HTR-8/SVneo (cell line): ENCODE measurements around the gene KAT6B.
A peak's percentile ranks its signal among the peaks of the same experiment; 100 is the strongest.

Source experiments
- DNase-seq: peaks from one replicate; pipeline ENCODE4 v3.0.0; 2011; ENCODE audit warnings: low spot score, mixed read lengths; ENCODE audit not compliant: insufficient read length
- FAIRE-seq: peaks from 2 replicates; lab custom pipeline; 2011; peaks lifted over from hg19 to GRCh38; lab: Jason Lieb, UNC

Gene KAT6B

DNA sequence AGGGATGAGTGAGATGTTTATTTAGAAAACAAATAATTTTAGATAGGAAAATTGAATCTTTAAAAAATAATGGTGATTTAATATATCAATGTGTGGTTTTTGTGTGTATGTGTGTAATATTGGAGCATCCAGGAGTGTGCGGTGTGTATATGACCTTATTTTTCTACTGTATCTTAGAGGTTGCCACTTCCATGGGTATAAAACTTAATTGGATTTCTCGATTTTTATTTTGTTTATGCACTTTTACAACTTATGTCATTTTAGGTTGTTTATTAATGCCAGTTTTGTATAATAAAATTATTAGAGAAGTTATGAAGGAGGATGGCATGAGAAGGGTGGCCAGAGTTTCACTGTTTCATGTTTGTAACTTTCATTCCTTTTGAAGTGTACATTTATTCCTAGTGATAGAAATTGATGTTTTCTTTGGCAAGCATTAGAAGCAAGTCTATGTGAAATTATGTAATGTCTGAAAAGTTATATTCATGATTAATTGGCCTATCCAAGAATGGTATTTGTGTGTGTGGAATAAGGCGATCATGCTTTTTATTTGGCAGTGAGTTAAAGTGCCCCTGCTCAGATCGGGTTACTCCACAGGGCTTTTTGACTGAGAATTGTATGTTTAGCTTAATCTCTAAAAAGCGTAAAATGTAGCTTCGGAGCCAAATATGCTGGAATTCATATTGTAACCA lies 110.3 kb downstream of the KAT6B start:
- no peak for DNase-seq
- no peak for FAIRE-seq

DNA sequence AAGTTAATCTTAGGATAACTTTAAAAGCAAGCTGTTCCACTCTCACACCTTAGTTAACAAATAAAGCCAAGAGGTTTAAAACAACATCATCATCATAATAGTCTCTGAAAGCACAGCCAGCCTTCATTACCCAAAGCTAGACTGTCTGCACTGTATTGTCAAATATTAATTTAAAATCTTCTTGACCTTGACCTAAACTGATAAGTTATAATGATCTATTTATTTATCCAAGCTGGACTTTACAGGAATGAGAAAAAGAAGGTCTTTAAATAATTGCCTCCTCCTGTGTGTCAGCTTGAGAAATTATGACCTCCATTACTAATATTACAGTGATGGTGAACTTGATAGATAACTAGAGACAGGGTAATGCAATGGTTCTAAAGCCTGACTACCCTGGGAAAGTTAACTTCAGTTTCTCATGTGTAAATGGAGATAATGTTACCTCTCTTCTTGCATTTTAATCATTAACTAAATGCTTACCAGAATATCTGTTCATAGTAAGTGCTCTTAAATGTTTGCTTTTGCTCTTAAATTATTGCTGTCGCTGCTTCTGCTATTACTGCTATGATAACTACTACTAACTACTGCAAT lies 111.0 kb downstream of the KAT6B start:
- DNase-seq (no peak), FAIRE-seq (no peak)

DNA sequence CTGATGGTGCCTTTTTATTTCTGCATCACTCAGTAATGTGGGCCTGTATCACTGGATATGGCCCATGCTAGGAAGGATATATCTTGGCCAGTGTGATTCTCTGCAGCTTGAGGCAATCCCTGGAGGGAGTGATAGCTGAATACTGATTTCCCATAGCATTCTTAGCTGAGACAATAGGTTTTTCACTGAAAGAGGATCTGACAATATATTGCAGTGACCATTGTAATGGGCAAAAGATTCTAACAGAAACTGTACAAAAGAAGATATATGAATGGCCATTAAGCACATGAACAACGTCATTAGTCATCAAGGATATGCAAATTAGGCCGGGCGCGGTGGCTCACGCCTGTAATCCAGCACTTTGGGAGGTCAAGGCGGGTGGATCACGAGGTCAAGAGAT lies 117.8 kb downstream of the KAT6B start:
- FAIRE-seq: peak; percentile 9
- no peak for DNase-seq

DNA sequence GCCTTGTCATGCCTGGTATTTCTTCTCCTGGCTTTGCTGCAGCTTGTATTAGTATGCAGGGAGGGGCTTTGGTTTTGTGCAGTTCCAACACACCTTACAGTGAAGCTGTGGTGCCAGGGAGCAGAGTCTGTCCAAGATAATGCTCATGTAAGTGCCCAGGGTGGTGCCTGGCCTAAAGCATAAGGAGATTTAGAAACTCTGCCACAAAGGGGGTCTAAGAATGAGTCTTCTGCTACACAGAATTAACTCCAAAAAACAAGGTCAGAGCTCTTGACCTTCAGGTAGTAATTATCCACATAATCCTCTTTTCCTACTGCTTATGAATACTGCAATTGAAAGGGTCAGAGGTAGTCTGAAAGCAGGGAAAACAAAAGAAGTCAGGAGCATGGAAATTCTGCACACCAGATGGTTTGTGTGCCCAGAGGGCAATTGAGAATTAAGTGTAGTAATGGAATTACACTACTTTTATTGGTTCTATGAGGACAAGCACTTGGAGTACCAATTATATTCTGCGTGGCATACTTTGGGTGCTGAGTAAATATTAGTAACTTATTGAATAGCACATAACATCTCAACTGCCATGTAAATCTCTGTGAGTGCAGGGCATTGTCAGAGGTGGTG lies 121.5 kb downstream of the KAT6B start:
- FAIRE-seq (no peak), DNase-seq (no peak)

DNA sequence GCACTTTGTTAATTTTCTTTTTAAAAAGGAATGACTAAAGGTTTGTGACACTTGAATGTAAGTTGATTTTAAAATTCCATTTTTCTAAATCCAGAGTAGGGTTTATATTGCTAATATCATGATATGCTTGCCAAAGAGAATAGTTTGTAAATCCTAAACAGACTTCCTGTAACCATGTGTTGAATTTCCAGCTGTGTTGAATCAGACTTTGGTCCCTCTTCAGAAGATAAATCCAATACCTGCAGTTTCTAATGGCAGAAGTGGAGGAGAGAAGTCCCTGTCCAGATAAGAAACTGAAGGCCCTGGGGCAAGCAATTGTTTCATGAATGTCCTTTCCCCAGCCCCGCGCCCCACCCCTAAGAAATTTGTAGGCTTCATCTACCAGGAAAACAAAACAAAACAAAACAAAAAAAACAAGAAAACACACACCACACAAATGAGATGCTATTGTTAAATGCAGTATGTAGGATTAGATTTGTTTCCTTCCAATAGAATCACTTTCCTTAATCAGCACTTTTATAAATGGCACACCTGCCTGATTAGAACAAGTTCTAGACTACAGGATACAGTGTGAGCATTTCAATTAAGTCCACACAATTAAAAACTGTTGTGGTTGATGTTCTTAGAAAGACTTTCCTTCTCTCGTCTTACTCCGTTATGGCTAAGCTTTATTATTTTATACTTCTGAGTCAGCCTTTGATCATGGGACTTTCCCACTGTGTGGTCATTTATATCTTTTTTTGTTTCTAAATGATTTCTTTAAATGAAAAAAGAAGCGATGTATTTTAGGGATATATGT lies 122.8 kb downstream of the KAT6B start:
- DNase-seq (no peak), FAIRE-seq (no peak)

DNA sequence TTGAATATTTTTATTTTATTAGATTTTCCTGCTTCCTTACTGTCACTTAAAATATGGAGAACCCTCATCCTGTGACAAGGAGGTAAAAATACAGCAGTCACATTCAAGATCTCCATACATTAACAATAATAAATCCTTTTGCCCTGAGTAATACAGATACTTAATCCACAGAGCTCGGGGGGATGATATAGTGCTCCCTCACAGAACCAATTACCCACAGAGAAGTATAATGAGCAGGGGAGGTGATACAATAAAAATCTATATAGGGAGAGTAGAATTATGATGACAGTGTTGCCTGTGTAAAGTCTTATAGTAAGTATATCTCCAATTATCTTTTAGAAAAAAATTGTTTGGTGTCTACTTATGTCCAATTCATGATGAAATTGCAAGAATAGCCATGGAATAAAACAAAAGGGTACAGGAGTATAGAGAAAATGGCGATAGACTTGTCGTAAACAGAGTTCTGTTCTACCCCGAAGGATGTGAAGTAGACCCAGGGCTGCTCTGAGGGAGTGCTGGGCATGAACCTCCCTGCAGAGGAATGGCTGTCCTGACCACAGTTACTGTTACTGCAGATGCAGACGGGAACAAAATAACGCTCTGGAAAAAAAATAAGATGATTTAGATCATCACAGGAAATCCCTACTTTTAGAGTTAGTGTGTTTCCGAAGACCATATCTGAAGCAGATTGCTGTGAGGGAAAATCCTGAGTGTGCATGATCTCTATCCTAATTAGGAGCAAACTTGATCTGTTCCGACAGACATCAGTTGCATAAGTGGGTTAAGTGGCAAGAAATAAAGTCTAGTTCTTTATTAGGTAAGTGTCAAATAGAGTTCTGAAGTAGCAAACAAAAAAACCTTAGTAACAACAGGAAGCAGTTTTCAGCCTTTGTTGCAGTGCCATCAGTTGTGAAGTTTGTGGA lies 123.7 kb downstream of the KAT6B start:
- FAIRE-seq: no peak
- no peak for DNase-seq

DNA sequence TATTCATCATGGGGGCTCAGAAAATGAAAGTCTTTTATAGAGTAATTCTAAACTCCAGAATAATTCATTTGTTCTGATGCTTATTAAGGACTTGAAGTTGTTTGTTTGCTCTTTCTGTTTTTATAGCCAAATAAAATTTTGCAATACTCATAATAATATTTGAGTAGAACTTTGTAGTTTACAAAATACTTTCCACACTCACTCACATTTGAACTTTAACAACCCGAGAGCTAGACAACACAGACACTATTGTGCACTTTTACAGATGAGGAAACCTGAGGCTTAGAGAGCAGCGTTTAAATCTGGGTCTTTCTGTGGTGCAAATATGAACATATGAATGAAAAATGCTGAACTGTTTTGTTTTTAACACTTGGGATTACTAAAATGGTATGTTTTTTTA lies 126.8 kb downstream of the KAT6B start:
- DNase-seq: no peak
- no peak for FAIRE-seq

DNA sequence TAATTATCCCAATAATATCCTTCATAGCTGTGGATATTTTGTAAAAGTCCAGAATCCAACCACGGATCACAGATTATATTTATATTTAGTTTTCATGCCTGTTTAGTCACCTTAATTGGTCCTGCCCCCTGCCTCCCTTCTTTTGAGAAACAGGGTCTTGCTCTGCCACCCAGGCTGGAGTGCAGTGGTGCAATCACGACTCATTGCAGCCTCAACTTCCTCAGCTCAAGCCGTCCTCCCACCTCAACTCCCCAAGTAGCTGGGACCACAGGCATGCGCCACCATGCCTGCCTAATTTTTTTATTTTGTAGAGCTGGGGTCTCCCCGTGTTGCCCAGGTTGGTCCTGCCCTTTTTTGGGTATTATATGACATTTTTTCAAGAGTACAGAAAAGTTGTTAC lies 129.4 kb downstream of the KAT6B start:
- DNase-seq (no peak), FAIRE-seq (no peak)

DNA sequence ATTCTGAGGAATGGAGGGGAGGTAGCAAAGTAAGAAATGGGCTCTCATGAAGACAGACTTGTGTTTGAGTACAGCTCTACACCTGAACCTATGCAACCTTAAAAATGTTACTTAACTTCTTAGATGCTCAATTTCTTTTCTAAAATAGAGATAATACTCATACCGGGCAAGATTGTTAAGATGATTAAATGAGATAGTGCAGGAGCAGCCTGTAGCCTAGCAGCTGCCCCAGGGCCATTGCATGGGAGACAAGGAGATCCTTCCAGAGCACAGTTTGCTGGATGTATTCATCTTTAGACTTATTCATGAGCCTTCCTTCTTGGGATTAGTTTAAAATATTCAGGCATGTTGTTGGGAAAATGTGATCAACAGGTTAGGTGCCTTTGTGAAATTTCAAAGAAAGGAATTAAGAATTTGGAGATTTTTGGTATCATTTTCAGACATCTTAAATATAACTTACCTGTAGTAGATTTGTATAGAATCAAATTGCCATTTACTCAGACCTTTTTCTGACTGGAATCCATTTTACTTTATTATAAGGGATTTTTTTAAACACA lies 130.2 kb downstream of the KAT6B start:
- no peak for FAIRE-seq
- no peak for DNase-seq

DNA sequence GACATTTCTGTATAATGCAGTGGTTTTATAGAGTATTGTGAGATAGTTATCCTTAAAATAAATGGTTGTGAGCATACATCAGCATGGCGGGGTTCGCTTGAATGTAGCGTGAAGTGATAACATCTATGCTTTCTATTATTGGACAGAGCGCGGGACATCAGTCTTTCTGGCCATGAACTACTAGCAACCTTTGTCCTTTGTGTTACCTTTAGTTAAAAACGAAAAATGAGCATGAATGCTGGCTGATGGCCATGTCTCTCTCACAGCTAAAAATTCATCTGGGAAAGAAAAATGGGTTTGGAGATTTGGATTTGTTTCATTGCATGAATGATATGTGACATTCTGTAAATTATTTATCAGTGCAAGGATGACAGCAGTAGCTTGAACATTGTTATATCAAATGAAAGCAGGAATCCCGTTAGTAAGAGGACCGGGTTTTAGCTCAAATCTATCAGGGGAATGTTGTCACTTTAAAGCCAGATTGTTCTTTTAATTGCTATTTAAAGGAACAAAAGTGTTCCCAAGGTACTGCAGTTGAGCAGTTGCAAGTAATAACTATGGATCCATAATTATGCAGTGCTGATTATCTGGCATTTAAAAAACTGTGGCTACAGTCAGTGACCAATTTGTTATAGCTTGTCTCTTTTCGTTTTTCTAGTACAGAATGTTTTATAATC lies 131.0 kb downstream of the KAT6B start:
- DNase-seq: no peak
- FAIRE-seq: no peak

DNA sequence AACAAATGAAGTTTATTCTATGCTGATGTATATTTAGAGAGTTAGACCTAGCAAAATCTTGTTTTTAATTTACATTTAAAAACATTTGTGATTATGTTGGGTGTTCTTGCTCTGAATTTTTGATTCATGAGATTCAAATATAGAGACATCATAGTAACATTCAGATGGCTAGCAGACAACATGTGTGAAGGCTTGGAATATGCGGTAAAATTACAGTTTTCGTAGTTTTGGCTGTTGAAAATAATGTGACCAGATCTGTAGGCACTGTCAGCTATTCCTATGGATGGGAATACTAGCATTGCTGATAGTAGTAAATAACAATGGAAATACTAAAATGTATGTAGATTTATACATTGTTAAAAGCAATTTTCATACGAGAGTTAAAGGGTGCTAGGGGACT lies 131.9 kb downstream of the KAT6B start:
- no peak for DNase-seq
- no peak for FAIRE-seq

DNA sequence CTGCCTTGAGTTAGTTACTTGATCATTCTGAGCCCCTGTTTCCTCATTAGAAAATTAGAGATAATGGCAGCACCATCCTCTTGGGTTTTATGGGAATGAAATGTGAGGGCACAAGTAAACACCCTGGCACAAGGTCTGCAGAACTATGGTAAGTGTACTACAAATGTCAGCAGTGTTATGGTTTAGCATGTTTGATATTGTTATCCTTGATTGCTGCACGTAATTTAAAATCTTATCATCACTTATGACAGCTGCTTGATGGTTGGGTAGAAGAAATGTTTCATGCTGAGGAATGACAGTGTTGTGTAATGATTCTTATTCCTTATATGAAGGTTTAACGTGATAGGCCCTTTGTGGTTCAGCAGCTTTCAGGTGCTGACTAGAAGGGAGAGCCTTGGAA lies 134.3 kb downstream of the KAT6B start:
- FAIRE-seq (no peak), DNase-seq (no peak)

DNA sequence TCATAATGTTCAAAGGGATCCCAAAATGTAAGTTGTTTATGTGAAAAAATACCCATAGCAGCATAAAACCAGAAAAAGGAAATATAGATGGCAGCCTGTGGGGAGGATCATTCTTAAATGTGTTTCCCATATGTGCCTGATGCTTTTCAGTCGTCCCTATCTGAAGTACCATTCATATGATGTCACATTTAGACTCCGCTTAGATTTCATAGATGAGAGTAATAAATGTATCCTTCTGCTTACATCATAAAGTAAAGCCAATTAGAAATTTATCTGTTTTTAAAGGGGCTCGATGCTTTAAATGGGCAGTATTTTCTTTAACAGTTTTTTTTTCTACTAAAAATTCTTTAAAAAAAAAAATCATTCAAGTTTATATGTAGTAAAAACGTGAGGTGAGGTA lies 136.1 kb downstream of the KAT6B start:
- DNase-seq (no peak), FAIRE-seq (no peak)

DNA sequence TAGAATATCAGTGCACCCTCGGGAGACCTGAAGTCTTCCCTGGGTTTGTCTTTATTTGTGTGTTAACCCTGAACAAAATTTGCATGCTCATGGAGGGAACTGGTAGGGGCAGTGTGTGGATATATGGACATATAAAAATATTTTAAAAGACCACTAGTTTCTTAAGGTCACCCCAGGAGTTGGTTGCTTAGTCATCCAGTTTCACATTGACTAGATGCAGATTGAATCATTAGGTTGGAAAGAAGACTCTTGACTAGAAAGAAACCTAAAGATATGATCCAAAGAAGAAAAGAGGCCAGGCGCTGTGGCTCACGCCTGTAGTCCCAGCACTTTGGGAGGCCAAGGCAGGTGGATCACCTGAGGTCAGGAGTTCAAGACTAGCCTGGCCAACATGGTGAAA lies 137.1 kb downstream of the KAT6B start:
- DNase-seq (no peak), FAIRE-seq (no peak)

DNA sequence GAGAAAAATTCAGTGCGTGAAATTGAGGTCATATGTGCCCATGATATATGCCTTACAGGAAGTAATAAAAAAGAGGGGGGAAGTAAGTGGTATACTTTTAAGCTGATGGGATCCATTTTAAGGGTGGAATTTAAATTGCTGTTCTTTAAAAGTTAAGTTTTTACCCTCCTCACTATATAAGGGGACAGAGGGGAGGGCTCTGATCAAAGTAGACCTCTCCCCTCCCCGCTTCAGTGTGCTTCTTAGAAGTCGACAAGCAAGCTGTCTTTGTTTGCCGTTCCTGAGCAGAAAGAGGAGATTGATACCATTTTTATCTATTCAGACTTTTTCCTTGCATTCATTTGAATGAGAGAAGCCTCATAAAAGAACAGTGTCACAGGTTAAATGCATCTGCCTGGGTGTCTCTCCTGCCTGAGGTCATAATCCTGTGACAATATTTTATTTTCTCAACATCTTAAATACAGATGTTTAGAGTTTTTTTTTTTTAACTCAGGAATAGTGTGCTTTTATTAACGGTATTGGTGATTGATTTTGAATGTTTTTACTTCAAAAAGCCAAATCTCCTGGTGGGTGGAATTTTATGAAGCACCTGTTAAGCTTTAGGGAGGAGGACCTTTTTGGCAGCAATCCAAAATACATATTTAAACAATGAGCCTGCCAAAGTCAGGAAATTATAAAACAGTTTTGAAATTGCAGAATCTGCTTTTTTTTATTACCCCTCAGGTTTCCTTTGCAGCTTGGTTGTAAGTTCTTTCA lies 141.7 kb downstream of the KAT6B start:
- FAIRE-seq (no peak), DNase-seq (no peak)

DNA sequence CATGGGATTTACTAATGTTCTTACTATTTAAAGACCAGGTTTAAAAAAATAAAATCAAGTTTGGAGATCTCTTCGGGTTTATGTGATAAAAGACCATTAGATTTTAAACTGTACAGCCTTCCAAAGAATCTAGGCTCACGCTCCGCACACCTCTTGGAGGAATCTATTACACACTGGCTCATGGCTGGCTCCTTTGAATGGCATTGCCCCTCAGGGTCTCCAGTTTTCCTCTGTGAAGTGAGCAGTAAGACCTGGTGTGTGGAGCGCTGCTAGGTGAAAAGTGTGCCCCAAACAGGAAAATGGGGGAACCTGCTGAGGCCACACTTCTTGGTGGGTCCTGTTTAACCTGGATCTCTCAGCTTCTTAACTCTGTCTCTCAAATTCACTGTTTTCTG lies 142.3 kb downstream of the KAT6B start:
- FAIRE-seq (no peak), DNase-seq (no peak)

DNA sequence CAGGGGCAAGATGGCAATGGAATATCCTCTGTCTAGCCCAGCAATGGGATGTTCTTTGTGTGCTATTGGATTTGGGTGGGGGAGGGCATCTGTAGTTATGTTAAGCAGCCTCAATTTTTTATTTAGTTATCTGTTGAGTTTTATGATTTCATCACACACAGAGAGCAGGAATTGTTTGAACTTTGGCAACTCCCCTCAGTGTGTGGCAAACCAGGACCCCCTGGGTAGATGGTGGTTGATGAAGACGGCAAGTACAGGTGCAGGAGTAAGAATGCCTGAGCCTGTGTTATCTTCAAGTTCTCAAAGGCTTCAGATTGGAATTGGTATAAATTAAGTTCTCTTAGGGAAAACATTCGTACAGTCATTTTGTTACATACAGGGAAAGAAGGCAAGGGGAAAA lies 142.7 kb downstream of the KAT6B start:
- FAIRE-seq: no peak

DNA sequence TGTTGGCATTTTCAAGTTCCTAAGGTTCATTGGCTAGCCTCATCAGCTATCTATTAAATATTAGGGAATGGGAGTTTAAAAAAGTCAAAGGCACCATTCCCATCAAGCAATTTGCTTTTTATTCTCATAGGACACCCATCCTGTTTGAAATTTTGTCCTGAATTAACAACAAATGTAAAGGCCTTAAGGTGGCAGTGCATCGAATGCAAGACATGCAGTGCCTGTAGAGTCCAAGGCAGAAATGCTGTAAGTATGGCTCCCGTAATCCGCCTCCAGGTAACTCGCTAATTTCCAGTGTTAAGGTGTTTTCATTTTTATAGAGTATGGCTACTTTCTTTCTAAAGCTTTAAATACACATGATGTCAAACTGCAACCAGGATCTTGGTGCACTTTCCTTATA lies 143.1 kb downstream of the KAT6B start:
- DNase-seq: no peak
- no peak for FAIRE-seq

More for the DNA sequence above, 142.7 kb downstream of the KAT6B start:
- DNase-seq: no peak
